B cell (primary cell): Measurements from ENCODE around the gene TMEM164. TPM values are rescaled to one million over a fixed set of nuclear protein-coding genes. Genes with fewer than 3 reads are reported as not detected.

Experiments used
- ATAC-seq: fragments of 200-7000 bp; cut with Tn5 transposase; one replicate; pipeline ENCODE4 v1.10.0; 2021; ENCODE audit warnings: low read depth, mild to moderate bottlenecking, moderate number of reproducible peaks, moderate library complexity
- CTCF ChIA-PET: fragments of 350-600 bp; sonication (Branson Sonifier 250); formaldehyde crosslinking; loops from one replicate; lab custom pipeline; 2021; ENCODE audit warnings: antibody characterized with exemption, inconsistent platforms; lab: Charles Lee
- POLR2A ChIA-PET: fragments of 350-600 bp; sonication (Branson Sonifier 250); formaldehyde crosslinking; loops from one replicate; lab custom pipeline; 2021; ENCODE audit warnings: antibody characterized with exemption; lab: Charles Lee
- DNase-seq: peaks from one replicate; pipeline ENCODE4 v3.0.0; 2013
- H2AFZ ChIP-seq: 2 replicates; pipeline ENCODE4 v1.6.1; 2012; ENCODE audit warnings: mild to moderate bottlenecking, low read depth, low read length; ENCODE audit not compliant: insufficient read depth, poor library complexity, severe bottlenecking
- H3K27ac ChIP-seq, 2 donors: 1 replicate in 1 of 2; 2 replicates in 1 of 2; pipeline ENCODE4 v1.5.1; 2012 to 2013; ENCODE audit warnings: low read length in 2 of 2, mild to moderate bottlenecking in 2 of 2, moderate library complexity in 1 of 2
- H3K27me3 ChIP-seq, 4 experiments: fragments of 200-600 bp in 1 of 4; sonication (generic) in 1 of 4; replicated peaks in 1 of 4; 1 replicate in 2 of 4; 2 replicates in 2 of 4; pipeline versions ENCODE4 v1.6.1 to v1.7.0; 2013 to 2016; ENCODE audit warnings: low read length in 3 of 4, mild to moderate bottlenecking in 2 of 4, mixed read lengths in 1 of 4, moderate library complexity in 1 of 4; ENCODE audit not compliant: insufficient read depth in 4 of 4, control insufficient read depth in 3 of 4; ENCODE audit errors: control extremely low read depth in 1 of 4
- H3K36me3 ChIP-seq, 2 experiments: replicated peaks in 1 of 2; 1 replicate in 1 of 2; 2 replicates in 1 of 2; pipeline versions ENCODE4 v1.6.1 to v1.7.1; 2013; ENCODE audit warnings: low read length in 1 of 2; ENCODE audit not compliant: insufficient read depth in 2 of 2, control insufficient read depth in 1 of 2; ENCODE audit errors: control extremely low read depth in 1 of 2, extremely low read depth in 1 of 2
- H3K4me1 ChIP-seq, 2 donors: fragments of 200-600 bp in 1 of 2; sonication (generic) in 1 of 2; 1 replicate in 1 of 2; 2 replicates in 1 of 2; pipeline versions ENCODE4 v1.5.1 to v1.6.1; 2013 to 2017; ENCODE audit warnings: low read length in 2 of 2; ENCODE audit not compliant: control insufficient read depth in 2 of 2, insufficient read depth in 2 of 2
- H3K4me2 ChIP-seq: replicated peaks from 2 replicates; pipeline ENCODE3; 2012; ENCODE audit warnings: mild to moderate bottlenecking, low read depth, low read length; ENCODE audit not compliant: poor library complexity, severe bottlenecking
- H3K4me3 ChIP-seq, 5 experiments: fragments of 200-600 bp in 1 of 5; sonication (generic) in 1 of 5; 1 replicate in 3 of 5; 2 replicates in 2 of 5; pipeline versions ENCODE4 v1.5.1 to v1.7.0; 2011 to 2016; ENCODE audit warnings: low read length in 4 of 5, mild to moderate bottlenecking in 4 of 5, low read depth in 2 of 5, control low read depth in 1 of 5, moderate library complexity in 1 of 5; ENCODE audit not compliant: insufficient read depth in 1 of 5; ENCODE audit errors: control extremely low read depth in 1 of 5, extremely low read depth in 1 of 5
- H3K79me2 ChIP-seq: fragments of 200-600 bp; sonication (generic); one replicate; pipeline ENCODE4 v1.6.0; 2016; ENCODE audit warnings: low read length; ENCODE audit not compliant: control insufficient read depth, insufficient read depth
- H3K9ac ChIP-seq: fragments of 200-600 bp; sonication (generic); 2 replicates; pipeline ENCODE4 v1.6.1; 2017; ENCODE audit warnings: mild to moderate bottlenecking, low read length, moderate library complexity
- H3K9me3 ChIP-seq, 3 donors: one replicate each; pipeline versions ENCODE4 v1.6.1 to v1.7.1; 2013; ENCODE audit warnings: low read length in 2 of 3; ENCODE audit not compliant: control insufficient read depth in 2 of 3, insufficient read depth in 1 of 3; ENCODE audit errors: control extremely low read depth in 1 of 3
- H4K20me1 ChIP-seq: 2 replicates; pipeline ENCODE4 v1.6.0; 2012; ENCODE audit warnings: mild to moderate bottlenecking, low read length; ENCODE audit not compliant: insufficient read depth, control insufficient read depth, poor library complexity, severe bottlenecking
- H3K27ac Mint-ChIP-seq: one replicate; pipeline ENCODE4 v1.8.0; 2021; ENCODE audit warnings: mixed read lengths
- H3K27me3 Mint-ChIP-seq: one replicate; pipeline ENCODE4 v1.8.0; 2021; ENCODE audit warnings: mixed read lengths
- H3K4me1 Mint-ChIP-seq: one replicate; pipeline ENCODE4 v1.8.0; 2021; ENCODE audit warnings: mixed read lengths
- H3K4me3 Mint-ChIP-seq: one replicate; pipeline ENCODE4 v1.8.0; 2021; ENCODE audit warnings: mixed read lengths
- H3K9me3 Mint-ChIP-seq: one replicate; pipeline ENCODE4 v1.8.0; 2022; ENCODE audit warnings: mixed read lengths; ENCODE audit not compliant: insufficient read depth
- CTCF ChIP-seq: fragments of 200-600 bp; IDR thresholded peaks from one replicate; pipeline ENCODE4 v1.8.0; 2022; ENCODE audit warnings: antibody characterized with exemption, mild to moderate bottlenecking
- EZH2 ChIP-seq: IDR thresholded peaks from 2 replicates; pipeline ENCODE4 v1.6.1; 2012; ENCODE audit warnings: borderline replicate concordance, low read depth, mild to moderate bottlenecking, moderate library complexity, low read length; ENCODE audit not compliant: insufficient read depth, poor library complexity, severe bottlenecking
- intact Hi-C: fragments of 100-400 bp; cut with micrococcal nuclease; formaldehyde crosslinking; loops from one replicate; pipeline ENCODE4 v1.10.0; 2022
- polyA plus RNA-seq: library from polyadenylated mRNA; depleted of rRNA; stranded (reverse); fragments of >200 nt; gene quantifications from 2 replicates; pipeline ENCODE4 v1.2.3, GENCODE V29; 2012
- total RNA-seq, 2 donors: library from RNA; stranded (reverse); fragments of 120-200 nt in 1 of 2; gene quantifications; 1 replicate in 1 of 2; 2 replicates in 1 of 2; pipeline versions ENCODE4 v1.2.3 to v1.2.4, GENCODE V29; 2013 to 2022

TMEM164 gene
- total and polyA plus RNA-seq, 2 donors (not counting 1 experiment from before 2014, with no cell fraction given) = 9.4 to 26.6 TPM

- H3K4me3 Mint-ChIP-seq = no peak overlapping the region
These were observed 83.4 kb downstream of the TMEM164 start for GRCh38 chrX:110086162-110086915.

More at GRCh38 chrX:110086162-110086915, 83.4 kb downstream of the TMEM164 start:
- CTCF ChIA-PET = no interaction called here
- no peak for DNase-seq
- H3K27ac Mint-ChIP-seq = no peak overlapping the region
- Histone ChIP-seq H3K27me3 (no peaks in the 10 kb centered on the region), H3K36me3 (no peaks in the 10 kb centered on the region), H3K9ac (no peak overlapping the region), H3K4me3 (no peak overlapping the region), H3K27ac (no peak overlapping the region), H2AFZ (no peak overlapping the region), H3K4me1 (peaks cover 10 to 11% of the 10 kb centered on the region in 2 donors), H3K4me2 (no peak overlapping the region), H4K20me1 (no peaks in the 10 kb centered on the region), H3K9me3 (no peaks in the 10 kb centered on the region), H3K79me2 (no peaks in the 10 kb centered on the region)
- no peaks in the 10 kb centered on the region for H3K27me3 Mint-ChIP-seq
- H3K4me1 Mint-ChIP-seq = peaks cover 25% of the 10 kb centered on the region
- POLR2A ChIA-PET = no interaction called here
- intact Hi-C loops = no loop called here
- H3K9me3 Mint-ChIP-seq = no peaks in the 10 kb centered on the region
- TF ChIP-seq EZH2 (no peak), CTCF (no peak)
- ATAC-seq = no peak
